ENCODE measurements around the gene YBEY.

Gene YBEY

DNA sequence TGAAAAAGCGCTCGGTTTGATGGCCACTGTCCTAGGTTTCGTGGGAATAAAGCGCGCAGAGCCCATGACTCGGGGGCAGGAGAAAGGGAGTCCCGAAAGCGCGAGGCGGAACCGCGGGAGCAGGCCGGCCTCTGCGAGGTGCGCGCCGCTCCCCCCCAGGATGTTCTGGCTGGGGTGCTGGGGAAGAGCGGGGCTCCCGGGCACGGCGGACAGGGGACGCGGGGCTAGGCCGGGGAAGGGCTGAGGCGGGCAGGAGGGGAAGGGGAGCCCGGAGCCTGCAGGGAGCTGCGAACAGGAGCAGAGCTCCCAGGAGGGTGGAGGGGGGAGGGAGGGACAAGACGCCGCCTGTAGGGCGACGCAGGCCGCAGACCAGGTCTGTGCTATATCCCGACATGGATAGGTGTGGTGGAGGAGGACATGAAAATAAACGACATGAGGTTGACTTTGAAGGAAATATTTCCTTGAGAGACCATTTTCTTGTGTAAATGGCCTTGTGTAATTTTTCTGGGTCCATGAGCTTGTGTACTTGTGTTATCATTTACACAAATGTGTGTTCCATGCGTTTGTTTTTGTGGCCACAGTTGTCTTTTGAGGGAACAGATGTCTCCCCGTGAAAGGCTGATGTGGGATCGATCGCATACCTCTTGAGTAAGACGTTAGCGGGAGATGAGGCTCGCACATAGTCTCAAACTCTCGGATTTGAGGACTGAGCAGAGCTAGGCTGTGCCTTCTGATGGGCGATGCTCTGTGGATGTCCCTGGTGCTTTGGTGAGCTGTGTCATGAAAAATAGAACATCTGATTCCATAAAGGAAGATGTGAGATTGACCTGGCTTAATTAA is 39.2 kb downstream of the YBEY start:
- peak in 19 of 56 donors; percentile 6 to 54 (median 43) for DNase-seq

- no peak for DNase-seq
Observed at GRCh38 chr21:46326110-46326703, 40.1 kb downstream of the YBEY start.

DNA sequence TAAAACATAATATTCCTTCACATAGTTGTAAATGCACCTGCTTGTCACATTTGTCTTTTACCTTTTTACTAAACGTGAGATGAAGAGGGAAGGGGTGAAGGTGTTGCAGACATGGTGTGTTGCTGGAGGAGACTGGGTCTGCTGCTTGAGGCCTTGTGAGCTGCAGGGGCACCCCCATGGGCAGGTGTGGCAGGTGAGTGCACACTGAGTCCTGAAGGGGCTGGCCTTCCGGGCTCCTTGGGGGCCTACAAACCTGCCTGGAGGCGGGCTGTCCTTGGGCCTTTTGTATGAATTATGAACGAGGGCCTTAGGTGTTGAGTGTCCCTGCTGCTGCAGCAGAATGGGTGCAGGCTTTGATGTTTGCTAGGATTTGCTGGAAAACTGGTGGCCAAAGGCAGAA is 41.6 kb downstream of the YBEY start:
- DNase-seq: no peak

- no peak for DNase-seq
Observed at GRCh38 chr21:46328151-46328550, 42.0 kb downstream of the YBEY start.

GRCh38 chr21:46329796-46330195 is 43.7 kb downstream of the YBEY start:
- DNase-seq: no peak

- DNase-seq: no peak
Observed at GRCh38 chr21:46334351-46335140, 48.4 kb downstream of the YBEY start.

GRCh38 chr21:46336603-46337002 is 50.5 kb downstream of the YBEY start:
- DNase-seq: no peak

DNA sequence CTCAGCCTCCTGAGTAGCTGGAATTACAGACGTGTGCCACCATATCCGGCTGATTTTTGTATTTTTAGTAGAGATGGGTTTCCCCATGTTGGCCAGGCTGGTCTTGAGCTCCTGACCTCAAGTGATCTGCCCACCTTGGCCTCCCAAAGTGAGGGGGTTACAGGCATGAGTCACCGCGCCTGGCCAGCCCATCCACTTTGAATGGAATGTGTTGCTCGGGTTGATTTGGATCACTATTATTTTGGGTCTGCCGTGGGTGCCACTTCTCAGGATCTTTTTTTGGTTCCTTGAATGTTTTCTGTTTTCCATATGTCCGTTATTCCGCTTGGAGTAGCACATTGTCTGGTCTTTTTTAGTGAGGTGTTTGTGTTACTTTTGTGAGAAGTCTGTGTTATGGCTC is 54.9 kb downstream of the YBEY start:
- peak in 3 of 56 donors; percentile 6 to 12 (median 7) for DNase-seq

DNA sequence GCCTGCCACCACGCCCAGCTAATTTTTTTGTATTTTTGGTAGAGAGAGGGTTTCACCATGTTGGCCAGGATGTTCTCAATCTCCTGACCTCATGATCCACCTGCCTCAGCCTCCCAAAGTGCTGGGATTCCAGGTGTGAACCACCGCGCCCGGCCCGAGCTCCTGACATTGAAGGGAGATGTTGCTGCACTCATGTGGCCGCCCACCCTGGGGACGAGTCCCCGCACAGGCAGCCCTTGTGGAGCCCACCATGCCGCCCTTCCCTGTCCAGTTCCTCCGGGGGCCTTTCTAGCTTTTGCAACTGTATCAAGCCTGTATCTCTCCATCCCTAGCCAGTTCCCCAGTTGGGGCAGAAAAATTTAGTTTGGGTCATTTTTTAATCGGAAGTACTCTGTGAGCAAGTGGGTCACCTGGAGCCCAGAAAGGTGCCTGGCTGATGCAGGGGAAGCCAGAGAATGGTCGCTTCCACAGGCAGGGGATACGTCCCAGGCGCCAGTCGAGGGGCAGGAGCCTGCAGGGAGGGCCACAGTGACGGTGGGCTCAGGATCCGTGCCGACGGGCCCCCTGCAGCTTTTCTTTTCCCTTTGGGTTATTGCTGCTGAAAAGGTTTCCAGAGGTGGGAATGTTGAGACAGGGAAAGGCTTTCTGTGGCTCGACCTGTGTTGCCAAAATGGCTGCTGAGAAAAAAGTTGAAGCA is 58.2 kb downstream of the YBEY start:
- DNase-seq: no peak

GRCh38 chr21:46345861-46346260 is 59.7 kb downstream of the YBEY start:
- DNase-seq: no peak

GRCh38 chr21:46346296-46347202 is 60.4 kb downstream of the YBEY start:
- no peak for DNase-seq

DNA sequence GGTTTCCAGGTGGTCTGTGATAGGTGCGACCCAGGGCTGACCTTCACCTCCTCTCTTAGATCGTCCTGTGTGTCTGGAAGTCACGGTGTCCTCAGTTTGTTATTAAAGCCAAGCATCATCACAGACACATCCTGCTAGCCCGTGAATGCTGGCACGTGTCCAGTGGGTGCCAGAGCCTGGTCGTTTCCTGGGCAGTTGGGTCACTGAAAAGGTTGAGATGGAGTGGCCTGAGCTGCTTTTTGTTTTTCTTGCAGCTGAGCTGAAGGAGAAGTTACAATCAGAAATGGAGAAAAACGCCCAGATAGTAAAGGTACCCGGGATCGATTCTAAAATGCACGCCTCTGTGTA is 61.0 kb downstream of the YBEY start:
- DNase-seq: no peak

Measured in amygdala (tissue), 56 donors.